ENCODE data around the gene CKM. TPM values are rescaled to one million over a fixed set of nuclear protein-coding genes. Genes with fewer than 3 reads are reported as not detected.

Gene CKM
- total RNA-seq, 2 donors from 2014 or later: 24.7 to 42.8 TPM

DNA sequence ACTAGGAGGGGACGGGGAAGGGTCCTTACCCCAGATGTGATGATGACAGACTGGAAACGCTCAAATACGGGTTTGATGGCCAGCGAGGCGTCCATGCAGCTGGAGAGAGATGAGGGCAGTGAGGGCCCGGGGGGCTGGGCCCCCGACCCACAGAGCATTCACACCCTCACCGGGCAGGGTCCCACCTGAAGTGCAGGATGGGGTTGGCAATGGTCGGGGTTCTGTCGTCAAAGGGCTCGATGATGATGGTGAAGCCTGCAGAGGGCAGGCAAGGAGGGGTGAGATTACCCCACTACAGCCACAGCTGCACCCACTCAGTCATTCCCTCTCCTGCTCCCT is 34.7 kb upstream of the CKM start:
- H3K4me1 ChIP-seq (replicated peaks): no peaks in the 10 kb centered on the region
- H3K27ac ChIP-seq: no peak overlapping the region
- no peaks in the 10 kb centered on the region for H3K27me3 ChIP-seq (replicated peaks; ENCODE audit: insufficient read depth)
- no peaks in the 10 kb centered on the region for H3K9me3 ChIP-seq
- TF ChIP-seq, protein P1, sequence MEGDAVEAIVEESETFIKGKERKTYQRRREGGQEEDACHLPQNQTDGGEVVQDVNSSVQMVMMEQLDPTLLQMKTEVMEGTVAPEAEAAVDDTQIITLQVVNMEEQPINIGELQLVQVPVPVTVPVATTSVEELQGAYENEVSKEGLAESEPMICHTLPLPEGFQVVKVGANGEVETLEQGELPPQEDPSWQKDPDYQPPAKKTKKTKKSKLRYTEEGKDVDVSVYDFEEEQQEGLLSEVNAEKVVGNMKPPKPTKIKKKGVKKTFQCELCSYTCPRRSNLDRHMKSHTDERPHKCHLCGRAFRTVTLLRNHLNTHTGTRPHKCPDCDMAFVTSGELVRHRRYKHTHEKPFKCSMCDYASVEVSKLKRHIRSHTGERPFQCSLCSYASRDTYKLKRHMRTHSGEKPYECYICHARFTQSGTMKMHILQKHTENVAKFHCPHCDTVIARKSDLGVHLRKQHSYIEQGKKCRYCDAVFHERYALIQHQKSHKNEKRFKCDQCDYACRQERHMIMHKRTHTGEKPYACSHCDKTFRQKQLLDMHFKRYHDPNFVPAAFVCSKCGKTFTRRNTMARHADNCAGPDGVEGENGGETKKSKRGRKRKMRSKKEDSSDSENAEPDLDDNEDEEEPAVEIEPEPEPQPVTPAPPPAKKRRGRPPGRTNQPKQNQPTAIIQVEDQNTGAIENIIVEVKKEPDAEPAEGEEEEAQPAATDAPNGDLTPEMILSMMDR (IDR thresholded peaks at IDR 0.05): no peak
- TF ChIP-seq POLR2AphosphoS5 (IDR thresholded peaks at IDR 0.05) (no peak), POLR2A (IDR thresholded peaks at IDR 0.05) (no peak)
- H3K36me3 ChIP-seq: no peaks in the 10 kb centered on the region
- H3K4me3 ChIP-seq: no peak overlapping the region
- no peak for DNase-seq (ENCODE audit: low spot score)
- 91% methylated on average over 11 of the region's 11 CpGs for WGBS
- intact Hi-C loops (cut with DNase I): no loop called here

- H3K9me3 ChIP-seq: no peaks in the 10 kb centered on the region
- no peak overlapping the region for H3K4me3 ChIP-seq
- TF ChIP-seq, protein P1 (IDR thresholded peaks at IDR 0.05): no peak
- TF ChIP-seq POLR2A (IDR thresholded peaks at IDR 0.05): no peak
- no peak for TF ChIP-seq POLR2AphosphoS5 (IDR thresholded peaks at IDR 0.05)
- no peak for DNase-seq (ENCODE audit: low spot score)
- 89% methylated on average over 20 of the region's 20 CpGs for WGBS
- no peak overlapping the region for H3K27ac ChIP-seq
- no peaks in the 10 kb centered on the region for H3K4me1 ChIP-seq (replicated peaks)
- intact Hi-C loops (cut with DNase I): no loop called here
- H3K36me3 ChIP-seq: no peaks in the 10 kb centered on the region
- no peaks in the 10 kb centered on the region for H3K27me3 ChIP-seq (replicated peaks; ENCODE audit: insufficient read depth)
These were observed 34.2 kb upstream of the CKM start for GRCh38 chr19:45356760-45357444.

DNA sequence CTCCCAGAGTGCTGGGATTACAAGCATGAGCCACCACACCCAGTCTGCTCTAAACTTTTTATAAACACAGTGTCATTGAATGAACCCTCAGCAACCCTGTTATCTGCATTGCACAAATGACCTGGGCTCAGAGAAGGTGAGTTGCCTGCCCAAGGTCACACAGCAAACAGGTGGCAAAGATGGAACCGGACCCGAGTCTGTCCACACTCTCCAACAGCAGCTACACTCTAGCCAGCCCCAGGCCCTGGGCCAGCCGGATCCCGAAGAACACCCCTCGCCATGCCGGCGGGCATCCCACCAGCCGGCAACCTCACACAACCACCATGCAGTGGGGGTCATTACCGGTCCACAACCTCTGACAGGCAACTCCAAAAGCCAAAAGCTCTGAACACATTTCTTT is 33.2 kb upstream of the CKM start:
- Histone ChIP-seq H3K4me1 (replicated peaks) (no peaks in the 10 kb centered on the region), H3K27me3 (replicated peaks; ENCODE audit: insufficient read depth) (no peaks in the 10 kb centered on the region), H3K9me3 (no peaks in the 10 kb centered on the region), H3K27ac (no peak overlapping the region), H3K4me3 (no peak overlapping the region), H3K36me3 (no peaks in the 10 kb centered on the region)
- TF ChIP-seq POLR2AphosphoS5 (IDR thresholded peaks at IDR 0.05): no peak
- TF ChIP-seq POLR2A (IDR thresholded peaks at IDR 0.05): no peak
- TF ChIP-seq, protein P1 (IDR thresholded peaks at IDR 0.05): no peak
- DNase-seq (ENCODE audit: low spot score): no peak
- intact Hi-C loops (cut with DNase I): no loop called here
- 98% methylated on average over 9 of the region's 9 CpGs for WGBS

- intact Hi-C loops (cut with DNase I): no loop called here
- Histone ChIP-seq H3K36me3 (no peaks in the 10 kb centered on the region), H3K27me3 (replicated peaks; ENCODE audit: insufficient read depth) (no peaks in the 10 kb centered on the region), H3K27ac (no peak overlapping the region), H3K9me3 (no peaks in the 10 kb centered on the region), H3K4me3 (no peak overlapping the region), H3K4me1 (replicated peaks) (no peaks in the 10 kb centered on the region)
- DNase-seq (ENCODE audit: low spot score): no peak
- WGBS: 96% methylated on average over 9 of the region's 9 CpGs
- TF ChIP-seq POLR2A (IDR thresholded peaks at IDR 0.05) (no peak), POLR2AphosphoS5 (IDR thresholded peaks at IDR 0.05) (no peak)
- TF ChIP-seq, protein P1 (IDR thresholded peaks at IDR 0.05): no peak
These were observed 32.7 kb upstream of the CKM start for GRCh38 chr19:45355402-45355801.

- no peaks in the 10 kb centered on the region for H3K36me3 ChIP-seq
- no peaks in the 10 kb centered on the region for H3K27me3 ChIP-seq (replicated peaks; ENCODE audit: insufficient read depth)
- no peak for DNase-seq (ENCODE audit: low spot score)
- 97% methylated on average over 10 of the region's 11 CpGs for WGBS
- no peaks in the 10 kb centered on the region for H3K4me1 ChIP-seq (replicated peaks)
- no peak for TF ChIP-seq POLR2A (IDR thresholded peaks at IDR 0.05)
- no peak for TF ChIP-seq POLR2AphosphoS5 (IDR thresholded peaks at IDR 0.05)
- TF ChIP-seq, protein P1 (IDR thresholded peaks at IDR 0.05): no peak
- no peaks in the 10 kb centered on the region for H3K9me3 ChIP-seq
- H3K27ac ChIP-seq: no peak overlapping the region
- no peak overlapping the region for H3K4me3 ChIP-seq
- intact Hi-C loops (cut with DNase I): no loop called here
These were observed 31.7 kb upstream of the CKM start for GRCh38 chr19:45354241-45354842.
